Measurements from ENCODE around the gene DBR1. TPM values are rescaled to one million over a fixed set of nuclear protein-coding genes. Genes with fewer than 3 reads are reported as not detected.

The DBR1 gene
- total and polyA plus RNA-seq, 10 donors = 8.1 to 19.2 (median 16.9) TPM

- no peak for TF ChIP-seq POLR2A (IDR thresholded peaks at IDR 0.05)
- TF ChIP-seq POLR2AphosphoS5 (IDR thresholded peaks at IDR 0.05) = no peak
- TF ChIP-seq, protein P1, sequence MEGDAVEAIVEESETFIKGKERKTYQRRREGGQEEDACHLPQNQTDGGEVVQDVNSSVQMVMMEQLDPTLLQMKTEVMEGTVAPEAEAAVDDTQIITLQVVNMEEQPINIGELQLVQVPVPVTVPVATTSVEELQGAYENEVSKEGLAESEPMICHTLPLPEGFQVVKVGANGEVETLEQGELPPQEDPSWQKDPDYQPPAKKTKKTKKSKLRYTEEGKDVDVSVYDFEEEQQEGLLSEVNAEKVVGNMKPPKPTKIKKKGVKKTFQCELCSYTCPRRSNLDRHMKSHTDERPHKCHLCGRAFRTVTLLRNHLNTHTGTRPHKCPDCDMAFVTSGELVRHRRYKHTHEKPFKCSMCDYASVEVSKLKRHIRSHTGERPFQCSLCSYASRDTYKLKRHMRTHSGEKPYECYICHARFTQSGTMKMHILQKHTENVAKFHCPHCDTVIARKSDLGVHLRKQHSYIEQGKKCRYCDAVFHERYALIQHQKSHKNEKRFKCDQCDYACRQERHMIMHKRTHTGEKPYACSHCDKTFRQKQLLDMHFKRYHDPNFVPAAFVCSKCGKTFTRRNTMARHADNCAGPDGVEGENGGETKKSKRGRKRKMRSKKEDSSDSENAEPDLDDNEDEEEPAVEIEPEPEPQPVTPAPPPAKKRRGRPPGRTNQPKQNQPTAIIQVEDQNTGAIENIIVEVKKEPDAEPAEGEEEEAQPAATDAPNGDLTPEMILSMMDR (IDR thresholded peaks at IDR 0.05 in 8 of 11, conservative IDR thresholded peaks at IDR 0.05 in 3 of 11) = no peak
- 24 to 79% (median 33%) methylated on average over 2 of the region's 2 CpGs for WGBS, 5 donors
- H3K9me3 ChIP-seq = no peaks in the 10 kb centered on the region
- H3K4me3 ChIP-seq = no peak overlapping the region
- no peaks in the 10 kb centered on the region for H3K36me3 ChIP-seq
- peaks cover 0 to 37% (median 25%) of the 10 kb centered on the region in 6 donors for H3K4me1 ChIP-seq
- intact Hi-C loops (cut with DNase I; ENCODE audit: low total_unique reads) = no loop called here
- H3K27me3 ChIP-seq (replicated peaks in 1 of 7) = no peaks in the 10 kb centered on the region
- DNase-seq = no peak
- H3K27ac ChIP-seq = peak overlapping the region in 2 of 8 donors; percentile 17 to 25
Observed at GRCh38 chr3:138139691-138140090, 35.0 kb downstream of the DBR1 start.

GRCh38 chr3:138137861-138138260 is 36.9 kb downstream of the DBR1 start:
- intact Hi-C loops (cut with DNase I; ENCODE audit: low total_unique reads) = no loop called here
- Histone ChIP-seq H3K27me3 (replicated peaks in 1 of 7) (no peaks in the 10 kb centered on the region), H3K9me3 (no peaks in the 10 kb centered on the region), H3K4me1 (peaks cover 0 to 41% (median 25%) of the 10 kb centered on the region in 6 donors), H3K27ac (peak overlapping the region in 5 of 8 donors; percentile 43 to 80 (median 73)), H3K36me3 (no peaks in the 10 kb centered on the region), H3K4me3 (no peak overlapping the region)
- WGBS, 5 donors = 35 to 71% (median 62%) methylated on average over 2 of the region's 2 CpGs
- no peak for DNase-seq
- no peak for TF ChIP-seq POLR2AphosphoS5 (IDR thresholded peaks at IDR 0.05)
- TF ChIP-seq POLR2A (IDR thresholded peaks at IDR 0.05) = no peak
- TF ChIP-seq, protein P1 (IDR thresholded peaks at IDR 0.05 in 8 of 11, conservative IDR thresholded peaks at IDR 0.05 in 3 of 11) = no peak

GRCh38 chr3:138136201-138136600 is 38.5 kb downstream of the DBR1 start:
- TF ChIP-seq POLR2A (IDR thresholded peaks at IDR 0.05) (no peak), POLR2AphosphoS5 (IDR thresholded peaks at IDR 0.05) (no peak)
- TF ChIP-seq, protein P1 (IDR thresholded peaks at IDR 0.05 in 8 of 11, conservative IDR thresholded peaks at IDR 0.05 in 3 of 11) = no peak
- DNase-seq = no peak
- Histone ChIP-seq H3K9me3 (no peaks in the 10 kb centered on the region), H3K27ac (peak overlapping the region in 7 of 8 donors; percentile 47 to 80 (median 63)), H3K27me3 (replicated peaks in 1 of 7) (no peaks in the 10 kb centered on the region), H3K4me3 (no peak overlapping the region), H3K4me1 (peaks cover 0 to 41% (median 25%) of the 10 kb centered on the region in 6 donors), H3K36me3 (no peaks in the 10 kb centered on the region)
- 33 to 67% (median 55%) methylated on average over 3 of the region's 3 CpGs for WGBS, 5 donors
- intact Hi-C loops (cut with DNase I; ENCODE audit: low total_unique reads) = no loop called here

GRCh38 chr3:138135833-138136194 is 38.9 kb downstream of the DBR1 start:
- intact Hi-C loops (cut with DNase I; ENCODE audit: low total_unique reads) = no loop called here

More at GRCh38 chr3:138135833-138136194, 38.9 kb downstream of the DBR1 start:
- H3K4me1 ChIP-seq = peaks cover 0 to 41% (median 25%) of the 10 kb centered on the region in 6 donors
- TF ChIP-seq, protein P1 (IDR thresholded peaks at IDR 0.05 in 8 of 11, conservative IDR thresholded peaks at IDR 0.05 in 3 of 11) = no peak
- no peak for TF ChIP-seq POLR2AphosphoS5 (IDR thresholded peaks at IDR 0.05)
- TF ChIP-seq POLR2A (IDR thresholded peaks at IDR 0.05) = no peak
- H3K27ac ChIP-seq = peak overlapping the region in 6 of 8 donors; percentile 48 to 80 (median 68)
- H3K36me3 ChIP-seq = no peaks in the 10 kb centered on the region
- 41 to 82% (median 71%) methylated on average over 2 of the region's 2 CpGs for WGBS, 5 donors
- no peaks in the 10 kb centered on the region for H3K9me3 ChIP-seq
- H3K27me3 ChIP-seq (replicated peaks in 1 of 7) = no peaks in the 10 kb centered on the region
- H3K4me3 ChIP-seq = no peak overlapping the region
- no peak for DNase-seq

Data from spleen (tissue), 11 donors.